H9 (cell line): ENCODE results near the gene MKRN2. TPM values are rescaled to one million over a fixed set of nuclear protein-coding genes. Genes with fewer than 3 reads are reported as not detected.

ENCODE experiments used
- DNase-seq: peaks from one replicate; pipeline ENCODE4 v3.0.0-alpha.2; 2017
- H2AFZ ChIP-seq: one replicate; pipeline ENCODE4 v1.6.1; 2013; ENCODE audit warnings: mild to moderate bottlenecking, low read length, control low read depth, moderate library complexity
- H2AK5ac ChIP-seq: 2 replicates; pipeline ENCODE4 v1.6.1; 2013; ENCODE audit warnings: low read length, control low read depth, mixed read lengths; ENCODE audit not compliant: insufficient read length
- H2BK120ac ChIP-seq: one replicate; pipeline ENCODE4 v1.6.1; 2013; ENCODE audit warnings: low read depth, mild to moderate bottlenecking, low read length, control low read depth, inconsistent platforms; ENCODE audit not compliant: poor library complexity, severe bottlenecking
- H2BK12ac ChIP-seq: 2 replicates; pipeline ENCODE4 v1.6.1; 2013; ENCODE audit warnings: low read length, control low read depth, mixed read lengths, low read depth; ENCODE audit not compliant: insufficient read length
- H2BK15ac ChIP-seq: 2 replicates; pipeline ENCODE4 v1.6.1; 2013; ENCODE audit warnings: low read depth, low read length, control low read depth
- H2BK20ac ChIP-seq: one replicate; pipeline ENCODE4 v1.6.1; 2013; ENCODE audit warnings: low read depth, mild to moderate bottlenecking, low read length, control low read depth, inconsistent platforms; ENCODE audit not compliant: poor library complexity, severe bottlenecking
- H2BK5ac ChIP-seq: 2 replicates; pipeline ENCODE4 v1.6.1; 2013; ENCODE audit warnings: low read length, control low read depth, mixed read lengths; ENCODE audit not compliant: insufficient read length
- H3K14ac ChIP-seq: 2 replicates; pipeline ENCODE4 v1.6.1; 2013; ENCODE audit warnings: low read length, control low read depth; ENCODE audit not compliant: insufficient read depth
- H3K18ac ChIP-seq: 2 replicates; pipeline ENCODE4 v1.6.1; 2013; ENCODE audit warnings: low read depth, mild to moderate bottlenecking, mixed read lengths, low read length, control low read depth; ENCODE audit not compliant: insufficient read length
- H3K23ac ChIP-seq: 2 replicates; pipeline ENCODE4 v1.6.1; 2013; ENCODE audit warnings: low read length, control low read depth, mixed read lengths, low read depth; ENCODE audit not compliant: insufficient read length
- H3K23me2 ChIP-seq: 2 replicates; pipeline ENCODE4 v1.6.1; 2013; ENCODE audit warnings: low read depth, mild to moderate bottlenecking, mixed read lengths, low read length, control low read depth; ENCODE audit not compliant: insufficient read length, poor library complexity, severe bottlenecking
- H3K27ac ChIP-seq: 2 replicates; pipeline ENCODE4 v1.5.1; 2013; ENCODE audit warnings: low read length, control low read depth, mixed read lengths, low read depth; ENCODE audit not compliant: insufficient read length
- H3K27me3 ChIP-seq: 2 replicates; pipeline ENCODE4 v1.6.1; 2013; ENCODE audit warnings: low read length, control low read depth, inconsistent platforms; ENCODE audit not compliant: insufficient read depth
- H3K4ac ChIP-seq: 2 replicates; pipeline ENCODE4 v1.6.1; 2013; ENCODE audit warnings: low read depth, mild to moderate bottlenecking, control low read depth, inconsistent platforms, low read length, moderate library complexity
- H3K4me1 ChIP-seq: 2 replicates; pipeline ENCODE4 v1.6.1; 2013; ENCODE audit warnings: low read length, control low read depth, inconsistent platforms; ENCODE audit not compliant: insufficient read depth
- H3K4me2 ChIP-seq: 2 replicates; pipeline ENCODE4 v1.6.1; 2013; ENCODE audit warnings: low read length, control low read depth, mixed read lengths; ENCODE audit not compliant: insufficient read length, insufficient read depth
- H3K56ac ChIP-seq: 2 replicates; pipeline ENCODE4 v1.6.1; 2013; ENCODE audit warnings: low read depth, mild to moderate bottlenecking, mixed read lengths, low read length, control low read depth; ENCODE audit not compliant: insufficient read length
- H3K79me1 ChIP-seq: 2 replicates; pipeline ENCODE4 v1.6.1; 2013; ENCODE audit warnings: low read depth, mild to moderate bottlenecking, moderate library complexity, low read length, control low read depth, inconsistent platforms; ENCODE audit not compliant: insufficient read depth, poor library complexity, severe bottlenecking
- H3K79me2 ChIP-seq: 2 replicates; pipeline ENCODE4 v1.6.1; 2013; ENCODE audit warnings: low read length, control low read depth, inconsistent platforms; ENCODE audit not compliant: insufficient read depth
- H3K9ac ChIP-seq: 2 replicates; pipeline ENCODE4 v1.6.1; 2013; ENCODE audit warnings: low read length, control low read depth, mixed read lengths; ENCODE audit not compliant: insufficient read length; ENCODE audit errors: extremely low read depth
- H3K9me3 ChIP-seq: one replicate; pipeline ENCODE4 v1.6.1; 2013; ENCODE audit warnings: low read depth, low read length, inconsistent platforms; ENCODE audit not compliant: control insufficient read depth
- H3T11ph ChIP-seq: one replicate; pipeline ENCODE4 v1.6.1; 2013; ENCODE audit warnings: mild to moderate bottlenecking, low read length, control low read depth, inconsistent platforms
- H4K20me1 ChIP-seq: one replicate; pipeline ENCODE4 v1.6.1; 2013; ENCODE audit not compliant: control insufficient read depth, insufficient read length, insufficient read depth
- H4K5ac ChIP-seq: 2 replicates; pipeline ENCODE4 v1.6.1; 2013; ENCODE audit warnings: low read depth, mild to moderate bottlenecking, mixed read lengths, low read length, control low read depth; ENCODE audit not compliant: insufficient read length
- H4K8ac ChIP-seq: replicated peaks from 2 replicates; pipeline ENCODE4 v1.6.1; 2013; ENCODE audit warnings: low read length, control low read depth, mixed read lengths, low read depth; ENCODE audit not compliant: insufficient read length
- H4K91ac ChIP-seq: 2 replicates; pipeline ENCODE4 v1.6.1; 2013; ENCODE audit warnings: low read depth, mild to moderate bottlenecking, moderate library complexity, mixed read lengths, low read length, control low read depth; ENCODE audit not compliant: insufficient read length
- H3K27ac Mint-ChIP-seq, 3 experiments: 2 replicates in 2 of 3; 3 replicates in 1 of 3; pipeline ENCODE4 v1.8.0; 2020 to 2021; ENCODE audit warnings: mixed read lengths in 3 of 3, mild to moderate bottlenecking in 1 of 3, moderate library complexity in 1 of 3
- H3K27me3 Mint-ChIP-seq: 2 replicates; pipeline ENCODE4 v1.8.0; 2021; ENCODE audit warnings: low read depth, mild to moderate bottlenecking, moderate library complexity, mixed read lengths
- H3K36me3 Mint-ChIP-seq, 3 experiments: 2 replicates in 2 of 3; 3 replicates in 1 of 3; pipeline ENCODE4 v1.8.0; 2020 to 2021; ENCODE audit warnings: low read depth in 3 of 3, mixed read lengths in 3 of 3; ENCODE audit not compliant: insufficient read depth in 1 of 3
- H3K4me1 Mint-ChIP-seq, 2 experiments: 2 replicates each; pipeline ENCODE4 v1.8.0; 2020; ENCODE audit warnings: mixed read lengths in 2 of 2
- H3K4me3 Mint-ChIP-seq, 2 experiments: 2 replicates in 1 of 2; 3 replicates in 1 of 2; pipeline ENCODE4 v1.8.0; 2020 to 2021; ENCODE audit warnings: mild to moderate bottlenecking in 2 of 2, mixed read lengths in 2 of 2, moderate library complexity in 1 of 2
- H3K9me3 Mint-ChIP-seq, 2 experiments: 2 replicates in 1 of 2; 3 replicates in 1 of 2; pipeline ENCODE4 v1.8.0; 2020; ENCODE audit warnings: mild to moderate bottlenecking in 2 of 2, mixed read lengths in 2 of 2, moderate library complexity in 1 of 2
- CTCF ChIP-seq: fragments of 200-600 bp; sonication (generic); conservative IDR thresholded peaks from 3 replicates; pipeline ENCODE4 v1.8.0; 2021; ENCODE audit warnings: antibody characterized with exemption, mild to moderate bottlenecking
- WGBS: extraction: QIAGEN DNeasy Blood & Tissue Kit; methylation state at CpG from one replicate; pipeline ENCODE4 v1.1.7; 2013; ENCODE audit warnings: missing lambda C conversion rate, low lambda C conversion rate, mixed read lengths; ENCODE audit not compliant: insufficient read length; ENCODE audit errors: extremely low coverage; 5-methylcytosine and 5-hydroxymethylcytosine counted together
- total RNA-seq: library from RNA; stranded (reverse); gene quantifications from 2 replicates; pipeline ENCODE4 v1.2.1, GENCODE V29; 2021

The MKRN2 gene
- total RNA-seq, 1 experiment from 2014 or later, result 18.1 TPM

GRCh38 chr3:12513694-12514446 lies 43.0 kb upstream of the MKRN2 start:
- Histone ChIP-seq H2BK120ac (no peak overlapping the region), H4K91ac (no peak overlapping the region), H3K56ac (no peak overlapping the region), H3K79me1 (no peaks in the 10 kb centered on the region), H3K27me3 (no peaks in the 10 kb centered on the region), H3K9me3 (no peaks in the 10 kb centered on the region), H4K8ac (no peak overlapping the region), H2BK20ac (no peak overlapping the region), H3K9ac (no peak overlapping the region), H2BK5ac (no peak overlapping the region), H3K14ac (no peak overlapping the region), H3K23me2 (no peaks in the 10 kb centered on the region), H3K4ac (no peak overlapping the region), H2BK12ac (no peak overlapping the region), H3K4me2 (no peak overlapping the region), H3K27ac (no peak overlapping the region), H3K23ac (no peak overlapping the region), H3K4me1 (no peaks in the 10 kb centered on the region), H2BK15ac (no peak overlapping the region), H2AK5ac (no peak overlapping the region), H4K20me1 (no peaks in the 10 kb centered on the region), H3K79me2 (no peaks in the 10 kb centered on the region), H4K5ac (no peak overlapping the region), H2AFZ (no peak overlapping the region), H3T11ph (no peak overlapping the region), H3K18ac (no peak overlapping the region)
- no peak overlapping the region for H3K27ac Mint-ChIP-seq
- H3K36me3 Mint-ChIP-seq, result peaks cover 7 to 20% (median 9%) of the 10 kb centered on the region in 3 experiments; a peak in 5 of 7 replicates
- no peaks in the 10 kb centered on the region for H3K4me1 Mint-ChIP-seq
- no peak for TF ChIP-seq CTCF
- H3K4me3 Mint-ChIP-seq, result no peak overlapping the region
- WGBS, result no CpG with 5 or more reads among the region's 5 CpGs
- no peak for DNase-seq
- no peaks in the 10 kb centered on the region for H3K27me3 Mint-ChIP-seq
- no peaks in the 10 kb centered on the region for H3K9me3 Mint-ChIP-seq
